Caki2 (cell line): ENCODE data around the gene MOCS1. TPM values are rescaled to one million over a fixed set of nuclear protein-coding genes. Genes with fewer than 3 reads are reported as not detected.

ENCODE experiments used
- DNase-seq: peaks from one replicate; pipeline ENCODE4 v3.0.0-alpha.2; 2015; ENCODE audit warnings: low read depth
- in situ Hi-C: cut with HindIII; loops from 2 replicates; pipeline ENCODE4 v1.10.0; 2016; ENCODE audit warnings: low sequenced_read_pairs, low pct_unique_long_range_greater_than_20kb, mixed read lengths
- total RNA-seq: library from RNA; depleted of rRNA; stranded (reverse); fragments of >200 nt; shearing (Covaris generic); gene quantifications from 2 replicates; pipeline ENCODE4 v1.2.3, GENCODE V29; 2014; ENCODE audit warnings: low replicate concordance; rRNA removed

Gene MOCS1
- total RNA-seq, 1 experiment from 2014 or later = 6.2 TPM

- no peak for DNase-seq
- in situ Hi-C loops = no loop called here
Observed at GRCh38 chr6:39859025-39859424, 75.2 kb downstream of the MOCS1 start.

DNA sequence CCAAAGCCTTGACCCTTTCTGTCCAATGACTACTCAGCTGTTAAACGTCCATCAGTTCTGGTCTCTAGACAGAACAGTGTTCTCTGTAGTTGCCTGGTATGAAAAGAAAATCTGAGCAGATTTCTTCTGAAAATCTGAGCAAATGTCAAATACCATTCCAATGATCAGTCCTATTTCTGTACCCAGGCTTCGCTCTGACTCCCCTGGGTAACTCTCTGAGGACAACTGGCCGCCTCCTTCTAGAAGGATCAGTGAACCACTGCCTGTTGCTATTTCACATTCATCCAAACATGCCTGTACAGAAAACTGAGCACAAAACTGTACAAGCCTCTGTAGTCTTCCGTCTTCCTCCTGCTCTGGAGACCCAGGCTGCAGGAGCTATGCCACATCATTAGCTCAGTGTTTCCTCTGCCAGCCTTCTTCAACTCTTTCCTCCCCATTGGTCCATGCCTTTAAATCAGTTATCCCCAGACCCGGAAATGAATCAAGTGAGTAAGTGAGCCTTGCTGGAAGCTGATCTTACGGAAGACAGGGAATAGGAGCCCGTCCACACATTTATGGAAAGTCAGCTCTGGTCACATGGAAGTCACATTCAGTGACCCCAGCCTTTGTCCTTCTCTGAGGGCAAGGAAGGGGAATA lies 78.8 kb downstream of the MOCS1 start:
- in situ Hi-C loops = no loop called here
- no peak for DNase-seq

Other genes with a start within 250 kb of the MOCS1 start
- not detected in 2 replicates for gene KIF6, start 209.1 kb downstream of the MOCS1 start, total RNA-seq
- gene DAAM2, start 142.1 kb downstream of the MOCS1 start, total RNA-seq = not detected in 2 replicates